GM19238 (cell line): ENCODE measurements around the gene MYADM.

Experiments used
- DNase-seq: peaks from one replicate; pipeline ENCODE4 v3.0.0; 2011; ENCODE audit warnings: low spot score; ENCODE audit not compliant: insufficient read length

The MYADM gene

GRCh38 chr19:53883741-53884140 is 16.1 kb downstream of the MYADM start:
- no peak for DNase-seq

GRCh38 chr19:53884256-53884655 is 16.6 kb downstream of the MYADM start:
- DNase-seq = no peak

DNA sequence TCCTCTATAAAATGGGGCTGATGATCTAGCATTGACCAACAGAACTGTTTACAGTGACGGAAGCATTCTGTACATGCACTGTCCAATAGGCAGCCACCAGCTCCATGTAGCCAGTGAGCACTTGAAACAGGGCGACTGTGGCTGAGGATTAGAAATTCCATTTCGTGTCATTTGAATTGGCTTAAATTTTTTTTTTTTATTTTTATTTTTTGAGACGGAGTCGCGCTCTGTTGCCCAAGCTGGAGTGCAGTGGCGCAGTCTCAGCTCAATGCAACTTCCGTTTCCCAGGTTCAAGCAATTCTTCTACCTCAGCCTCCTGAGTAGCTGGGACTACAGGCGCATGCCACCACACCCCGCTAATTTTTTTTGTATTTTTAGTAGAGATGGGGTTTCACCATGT is 17.4 kb downstream of the MYADM start:
- no peak for DNase-seq

DNA sequence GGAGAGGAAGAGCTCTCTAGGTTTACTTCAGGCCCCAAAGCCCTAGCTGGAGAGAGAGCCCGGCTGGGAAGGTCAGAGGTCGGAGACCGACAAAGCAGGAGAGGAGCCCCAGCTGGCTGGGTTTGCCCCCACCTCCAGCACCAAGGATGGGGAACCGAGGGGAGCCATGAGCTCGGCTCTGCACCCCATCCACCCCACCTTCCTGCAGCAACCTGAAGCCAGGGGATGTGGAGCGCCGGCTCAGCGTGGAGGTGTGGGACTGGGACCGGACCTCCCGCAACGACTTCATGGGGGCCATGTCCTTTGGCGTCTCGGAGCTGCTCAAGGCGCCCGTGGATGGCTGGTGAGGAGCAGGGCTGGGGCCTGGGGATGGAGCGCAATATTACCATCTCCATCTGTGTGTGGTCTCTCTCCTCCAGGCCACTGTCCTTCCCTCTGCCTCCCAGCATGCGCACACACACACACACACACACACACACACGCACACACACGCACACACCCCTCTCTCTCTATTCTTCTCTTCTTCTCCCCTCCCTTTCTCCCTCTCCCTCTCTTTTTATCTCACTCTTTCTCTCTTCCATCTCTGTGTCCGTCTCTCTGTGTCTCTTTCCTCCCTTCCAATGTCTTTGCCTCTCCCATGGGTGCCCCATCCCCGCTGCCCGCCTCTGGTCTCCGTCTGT is 24.8 kb downstream of the MYADM start:
- DNase-seq = no peak

GRCh38 chr19:53892981-53893325 is 25.3 kb downstream of the MYADM start:
- DNase-seq = no peak

DNA sequence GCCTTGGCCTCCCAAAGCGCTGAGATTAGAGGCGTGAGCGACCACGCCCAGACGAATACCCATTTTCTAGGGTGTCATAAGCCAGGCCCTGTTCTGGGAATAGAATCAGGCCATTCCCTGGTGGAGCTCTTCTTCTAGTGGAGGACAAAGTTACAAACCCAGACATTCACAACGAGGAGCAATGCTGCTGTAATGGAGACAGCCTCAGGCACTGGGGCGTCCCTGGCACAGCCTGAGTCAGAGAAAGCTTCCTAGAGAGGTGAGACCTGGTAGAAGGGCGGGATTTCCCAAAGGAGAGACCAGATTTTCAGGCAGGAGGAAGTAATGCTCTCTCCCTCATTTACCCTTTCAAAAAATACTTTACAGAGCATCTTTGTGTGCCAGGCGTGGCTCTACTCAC is 27.0 kb downstream of the MYADM start:
- DNase-seq = no peak

- no peak for DNase-seq
These were observed 29.0 kb downstream of the MYADM start for GRCh38 chr19:53896682-53897081.

GRCh38 chr19:53897459-53897858 is 29.8 kb downstream of the MYADM start:
- no peak for DNase-seq

GRCh38 chr19:53898166-53898565 is 30.5 kb downstream of the MYADM start:
- DNase-seq = no peak

- no peak for DNase-seq
These were observed 31.1 kb downstream of the MYADM start for GRCh38 chr19:53898636-53899341.

DNA sequence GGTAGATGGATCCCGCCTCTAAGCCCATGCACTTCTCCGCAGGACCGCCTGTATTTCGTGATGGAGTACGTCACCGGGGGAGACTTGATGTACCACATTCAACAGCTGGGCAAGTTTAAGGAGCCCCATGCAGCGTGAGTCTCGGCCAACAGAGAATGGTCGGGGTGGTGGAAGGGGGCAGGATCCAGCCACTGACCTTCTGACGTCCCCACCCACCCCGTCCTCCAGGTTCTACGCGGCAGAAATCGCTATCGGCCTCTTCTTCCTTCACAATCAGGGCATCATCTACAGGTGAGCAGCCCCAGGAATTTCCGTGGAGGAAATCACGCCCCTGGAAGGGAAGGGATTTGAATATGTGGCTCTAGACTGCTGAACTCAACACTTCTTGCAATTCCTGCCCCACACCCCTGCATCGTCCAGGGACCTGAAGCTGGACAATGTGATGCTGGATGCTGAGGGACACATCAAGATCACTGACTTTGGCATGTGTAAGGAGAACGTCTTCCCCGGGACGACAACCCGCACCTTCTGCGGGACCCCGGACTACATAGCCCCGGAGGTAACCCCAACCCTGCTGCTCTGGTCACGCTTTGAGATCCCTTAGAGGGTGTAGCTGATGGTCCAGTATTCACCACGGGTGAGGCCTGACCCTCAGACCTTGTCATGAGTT is 32.6 kb downstream of the MYADM start:
- no peak for DNase-seq

- DNase-seq = no peak
These were observed 35.5 kb downstream of the MYADM start for GRCh38 chr19:53903055-53903680.

DNA sequence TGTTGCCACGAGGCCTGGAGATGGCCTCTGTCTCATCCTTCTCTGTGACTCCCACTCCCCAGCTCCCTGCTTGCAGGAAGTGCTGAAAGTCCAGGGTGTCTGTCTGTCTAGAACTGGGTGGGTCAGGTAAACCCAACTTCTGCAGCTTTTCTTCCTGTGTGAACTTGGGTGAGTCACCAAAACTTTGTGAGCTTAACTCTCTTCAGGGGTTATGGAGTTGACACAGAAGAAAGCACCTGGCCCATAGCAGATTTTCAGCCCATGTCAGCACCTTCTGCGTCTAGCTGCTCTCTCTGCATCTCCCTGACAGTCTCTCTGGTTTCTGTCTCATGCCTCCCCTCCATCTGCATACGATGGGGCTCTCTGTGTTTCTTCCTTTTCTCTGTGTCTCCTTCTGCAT is 37.2 kb downstream of the MYADM start:
- DNase-seq = no peak

- DNase-seq = no peak
These were observed 38.1 kb downstream of the MYADM start for GRCh38 chr19:53905787-53906186.

GRCh38 chr19:53906211-53907192 is 38.8 kb downstream of the MYADM start:
- peak; percentile 76 for DNase-seq

DNA sequence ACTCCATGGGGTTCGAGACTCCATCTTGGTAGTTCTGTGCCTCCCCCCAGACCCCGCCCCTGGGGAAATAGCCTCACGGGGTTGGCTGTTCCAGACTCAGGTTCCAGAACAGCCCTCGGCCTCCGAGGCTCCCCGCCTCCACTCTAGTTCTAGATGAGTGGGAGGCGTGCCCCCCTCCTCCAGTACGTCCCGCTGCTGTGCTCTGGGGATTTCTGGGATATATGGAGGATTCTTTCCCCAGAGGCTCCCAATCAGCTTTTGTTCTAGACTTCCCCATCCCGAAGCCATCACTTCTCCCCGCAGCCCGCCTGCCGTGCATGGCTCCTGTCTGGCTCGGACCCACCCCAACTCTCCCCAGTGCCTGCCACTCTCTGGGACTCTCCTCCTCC is 39.5 kb downstream of the MYADM start:
- no peak for DNase-seq

DNA sequence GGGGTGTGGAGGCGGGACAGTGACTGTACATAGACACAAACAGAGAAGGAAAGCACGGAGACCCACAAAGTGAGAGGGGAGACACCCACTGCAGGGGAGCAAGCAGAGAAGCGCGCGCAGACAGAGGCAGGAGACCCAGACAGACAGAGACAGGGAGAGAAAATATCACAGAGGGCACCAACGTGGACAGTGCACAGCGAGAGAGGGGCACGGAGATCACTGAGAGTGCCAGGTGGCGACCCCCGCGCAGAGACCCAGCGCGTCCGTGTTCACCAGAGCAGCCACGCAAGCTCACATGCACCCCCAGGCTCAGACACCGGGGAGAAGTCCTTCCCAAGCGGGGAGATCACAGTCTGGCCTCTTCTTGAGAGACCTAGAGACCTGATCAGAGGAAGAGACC is 40.0 kb downstream of the MYADM start:
- DNase-seq = no peak

- DNase-seq = no peak
These were observed 40.6 kb downstream of the MYADM start for GRCh38 chr19:53908106-53908934.

GRCh38 chr19:53908935-53909415 is 41.3 kb downstream of the MYADM start, which contains the start of gene CACNG7:
TSS of gene CACNG7 (plus strand) at chr19:53909278. CDS start at chr19:53912832, 3,554 bp downstream.
- no peak for DNase-seq
